ENCODE measurements around the gene ZBTB48. TPM values are rescaled to one million over a fixed set of nuclear protein-coding genes. Genes with fewer than 3 reads are reported as not detected.

ZBTB48 gene
- total RNA-seq, 1 donor from 2014 or later: 18.3 TPM

GRCh38 chr1:6569033-6569432, 10.8 kb upstream of the ZBTB48 start:
- Histone ChIP-seq H3K4me1 (peaks cover 9% of the 10 kb centered on the region), H3K9me3 (ENCODE audit: low read depth) (no peaks in the 10 kb centered on the region), H3K36me3 (no peaks in the 10 kb centered on the region), H3K4me3 (no peak overlapping the region), H3K27ac (no peak overlapping the region), H3K9ac (no peak overlapping the region), H3K79me2 (ENCODE audit: low read depth) (no peaks in the 10 kb centered on the region), H3F3A (ENCODE audit: low read depth) (no peaks in the 10 kb centered on the region), H3K4me2 (no peak overlapping the region), H3K27me3 (peaks cover 22% of the 10 kb centered on the region), H2AFZ (replicated peaks) (no peak overlapping the region), H4K20me1 (ENCODE audit: low read depth) (no peaks in the 10 kb centered on the region)
- Mint-ChIP-seq H3K4me3 (no peak overlapping the region), H3K27me3 (ENCODE audit: insufficient read depth, low read depth) (peaks cover 17% of the 10 kb centered on the region), H3K9me3 (no peaks in the 10 kb centered on the region), H3K4me1 (peaks cover 4% of the 10 kb centered on the region), H3K27ac (no peak overlapping the region), H3K36me3 (no peaks in the 10 kb centered on the region)
- TF ChIP-seq CTCF (IDR thresholded peaks at IDR 0.05) (no peak), EZH2 (IDR thresholded peaks at IDR 0.05) (no peak), EZH2phosphoT487 (IDR thresholded peaks at IDR 0.05) (no peak)
- DNase-seq (ENCODE audit: low spot score): no peak

DNA sequence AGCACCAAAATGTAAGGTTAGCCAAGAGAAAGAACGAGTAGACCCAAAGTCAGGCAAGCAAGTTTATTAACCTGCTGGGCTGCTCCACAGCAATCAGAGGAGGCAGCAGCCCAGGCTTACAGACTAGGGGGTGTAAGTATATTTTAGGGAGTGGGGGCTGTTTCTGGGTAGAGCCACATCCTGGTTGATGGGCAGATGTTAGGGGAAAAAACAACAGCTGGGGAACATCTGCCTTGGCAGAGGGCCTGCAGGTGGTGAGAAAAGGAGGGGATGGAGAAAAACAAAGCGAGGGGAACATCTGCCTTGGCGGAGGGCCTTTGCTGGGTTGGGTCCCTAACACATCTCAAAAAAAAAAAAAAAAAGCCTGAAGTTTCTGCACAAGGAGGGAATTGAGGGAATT, 9.7 kb upstream of the ZBTB48 start:
- Histone ChIP-seq H4K20me1 (ENCODE audit: low read depth) (no peaks in the 10 kb centered on the region), H3K9ac (no peak overlapping the region), H3K4me1 (peaks cover 9% of the 10 kb centered on the region), H3K4me3 (no peak overlapping the region), H3K27me3 (peaks cover 12% of the 10 kb centered on the region), H3K27ac (no peak overlapping the region), H3K79me2 (ENCODE audit: low read depth) (no peaks in the 10 kb centered on the region), H3K4me2 (no peak overlapping the region), H3K36me3 (no peaks in the 10 kb centered on the region), H3K9me3 (ENCODE audit: low read depth) (no peaks in the 10 kb centered on the region), H2AFZ (replicated peaks) (no peak overlapping the region), H3F3A (ENCODE audit: low read depth) (no peaks in the 10 kb centered on the region)
- no peaks in the 10 kb centered on the region for H3K9me3 Mint-ChIP-seq
- H3K27ac Mint-ChIP-seq: no peak overlapping the region
- peaks cover 4% of the 10 kb centered on the region for H3K4me1 Mint-ChIP-seq
- H3K36me3 Mint-ChIP-seq: no peaks in the 10 kb centered on the region
- H3K27me3 Mint-ChIP-seq (ENCODE audit: insufficient read depth, low read depth): peaks cover 17% of the 10 kb centered on the region
- TF ChIP-seq EZH2 (IDR thresholded peaks at IDR 0.05) (no peak), CTCF (IDR thresholded peaks at IDR 0.05) (no peak), EZH2phosphoT487 (IDR thresholded peaks at IDR 0.05) (no peak)
- DNase-seq (ENCODE audit: low spot score): no peak
- H3K4me3 Mint-ChIP-seq: no peak overlapping the region

- H3K27ac ChIP-seq: no peak overlapping the region
- H3K4me1 ChIP-seq: peaks cover 9% of the 10 kb centered on the region
- H3K4me1 Mint-ChIP-seq: peaks cover 4% of the 10 kb centered on the region
- DNase-seq (ENCODE audit: low spot score): no peak
- peaks cover 3% of the 10 kb centered on the region for H3K27me3 ChIP-seq
- H3K4me2 ChIP-seq: no peak overlapping the region
- no peaks in the 10 kb centered on the region for H4K20me1 ChIP-seq (ENCODE audit: low read depth)
- no peak overlapping the region for H3K27ac Mint-ChIP-seq
- H3K36me3 Mint-ChIP-seq: no peaks in the 10 kb centered on the region
- H3K9me3 ChIP-seq (ENCODE audit: low read depth): no peaks in the 10 kb centered on the region
- no peak overlapping the region for H3K4me3 Mint-ChIP-seq
- peaks cover 17% of the 10 kb centered on the region for H3K27me3 Mint-ChIP-seq (ENCODE audit: insufficient read depth, low read depth)
- no peaks in the 10 kb centered on the region for H3K9me3 Mint-ChIP-seq
- no peak overlapping the region for H2AFZ ChIP-seq (replicated peaks)
- H3K36me3 ChIP-seq: no peaks in the 10 kb centered on the region
- TF ChIP-seq CTCF (IDR thresholded peaks at IDR 0.05) (no peak), EZH2phosphoT487 (IDR thresholded peaks at IDR 0.05) (no peak), EZH2 (IDR thresholded peaks at IDR 0.05) (no peak)
- H3K4me3 ChIP-seq: no peak overlapping the region
- H3F3A ChIP-seq (ENCODE audit: low read depth): no peaks in the 10 kb centered on the region
- H3K9ac ChIP-seq: no peak overlapping the region
- no peaks in the 10 kb centered on the region for H3K79me2 ChIP-seq (ENCODE audit: low read depth)
These were observed 8.8 kb upstream of the ZBTB48 start for GRCh38 chr1:6570987-6571386.

All from neural progenitor cell (in vitro differentiated cells).